ENCODE data around the gene ETS1. TPM values are rescaled to one million over a fixed set of nuclear protein-coding genes. Genes with fewer than 3 reads are reported as not detected.

Gene ETS1
- total RNA-seq, 2 experiments from 2014 or later, result 456 to 467 TPM

GRCh38 chr11:128412847-128413791 is 174.2 kb downstream of the ETS1 start:
- ChIA-PET POLR2A (no interaction called here), CTCF (interaction anchor here (0.6 to 2.4 kb wide), 4 partner anchors 10 to 216 kb away, joined by 3 to 10 read pairs (median 3); no protein-coding TSS in a partner anchor)
- Mint-ChIP-seq H3K36me3 (ENCODE audit: low read depth) (no peaks in the 10 kb centered on the region), H3K4me3 (no peak overlapping the region), H3K27me3 (ENCODE audit: low read depth) (no peaks in the 10 kb centered on the region), H3K4me1 (ENCODE audit: low read depth) (peaks cover 26% of the 10 kb centered on the region), H3K9me3 (ENCODE audit: insufficient read depth) (no peaks in the 10 kb centered on the region), H3K27ac (no peak overlapping the region)
- no peak for DNase-seq
- ATAC-seq, result peak; percentile 44

GRCh38 chr11:128411812-128412211 is 175.5 kb downstream of the ETS1 start:
- H3K36me3 Mint-ChIP-seq (ENCODE audit: low read depth), result no peaks in the 10 kb centered on the region
- ChIA-PET CTCF (interaction anchor here (1.1 to 2.4 kb wide), 2 partner anchors 11 kb away, joined by 6 to 10 read pairs; no protein-coding TSS in a partner anchor), POLR2A (interaction anchor here (0.8 kb wide), 1 partner anchor 44 kb away, joined by 3 read pairs; no protein-coding TSS in a partner anchor)
- no peak for ATAC-seq
- no peaks in the 10 kb centered on the region for H3K27me3 Mint-ChIP-seq (ENCODE audit: low read depth)
- DNase-seq, result no peak
- no peak overlapping the region for H3K4me3 Mint-ChIP-seq
- H3K27ac Mint-ChIP-seq, result no peak overlapping the region
- peaks cover 26% of the 10 kb centered on the region for H3K4me1 Mint-ChIP-seq (ENCODE audit: low read depth)
- no peaks in the 10 kb centered on the region for H3K9me3 Mint-ChIP-seq (ENCODE audit: insufficient read depth)

GRCh38 chr11:128411150-128411549 is 176.2 kb downstream of the ETS1 start:
- ATAC-seq (no peak), DNase-seq (no peak)
- no peaks in the 10 kb centered on the region for H3K27me3 Mint-ChIP-seq (ENCODE audit: low read depth)
- H3K36me3 Mint-ChIP-seq (ENCODE audit: low read depth), result no peaks in the 10 kb centered on the region
- ChIA-PET CTCF (interaction anchor here (1.0 to 1.1 kb wide), 2 partner anchors 8 to 12 kb away, joined by 3 to 6 read pairs; no protein-coding TSS in a partner anchor), POLR2A (interaction anchor here (0.8 kb wide), 1 partner anchor 44 kb away, joined by 3 read pairs; no protein-coding TSS in a partner anchor)
- H3K4me1 Mint-ChIP-seq (ENCODE audit: low read depth), result peaks cover 26% of the 10 kb centered on the region
- H3K27ac Mint-ChIP-seq, result no peak overlapping the region
- H3K9me3 Mint-ChIP-seq (ENCODE audit: insufficient read depth), result no peaks in the 10 kb centered on the region
- H3K4me3 Mint-ChIP-seq, result no peak overlapping the region

- H3K4me3 Mint-ChIP-seq, result no peak overlapping the region
- peaks cover 19% of the 10 kb centered on the region for H3K4me1 Mint-ChIP-seq (ENCODE audit: low read depth)
- DNase-seq (no peak), ATAC-seq (no peak)
- CTCF ChIA-PET, result interaction anchor here (0.8 to 2.2 kb wide), 3 partner anchors 8 to 104 kb away, joined by 3 to 5 read pairs (median 5); no protein-coding TSS in a partner anchor
- POLR2A ChIA-PET, result interaction anchor here (0.5 to 1.0 kb wide), 2 partner anchors 12 to 58 kb away, joined by 3 to 4 read pairs; no protein-coding TSS in a partner anchor
- H3K9me3 Mint-ChIP-seq (ENCODE audit: insufficient read depth), result no peaks in the 10 kb centered on the region
- no peaks in the 10 kb centered on the region for H3K36me3 Mint-ChIP-seq (ENCODE audit: low read depth)
- H3K27me3 Mint-ChIP-seq (ENCODE audit: low read depth), result no peaks in the 10 kb centered on the region
- H3K27ac Mint-ChIP-seq, result no peak overlapping the region
Measured at GRCh38 chr11:128409476-128409875, 177.9 kb downstream of the ETS1 start.

Small RNAs within 50 kb of the gene (microRNA-seq; reads per million reads assigned to microRNA genes)
- not detected for gene MIR6090

Other genes with a start within 250 kb of the ETS1 start
- 10 to 100 TPM; 83.4 to 93.4 TPM for gene FLI1, start 106.5 kb upstream of the ETS1 start, total RNA-seq

Measured in activated CD8-positive, alpha-beta T cell treated with anti-CD3 and anti-CD28 coated beads, Interleukin-2, amount 10 ng/mL, durations not matched to agents 7 days and 5 days (primary cell).